ENCODE data around the gene TAF4. TPM values are rescaled to one million over a fixed set of nuclear protein-coding genes. Genes with fewer than 3 reads are reported as not detected.
A peak's percentile ranks its signal among the peaks of the same experiment; 100 is the strongest.

TAF4 gene
- total RNA-seq, 2 donors from 2014 or later, result 25.5 to 39.9 TPM

- peaks cover 14% of the 10 kb centered on the region for H3K36me3 ChIP-seq (ENCODE audit: control insufficient read depth, insufficient read depth, low read length)
- H3K27ac Mint-ChIP-seq, result no peak overlapping the region
- peaks cover 44% of the 10 kb centered on the region for H3K36me3 Mint-ChIP-seq (ENCODE audit: low read depth)
- 84 to 89% methylated on average over 11 to 22 of the region's 22 CpGs for WGBS, 2 experiments (ENCODE audit: insufficient coverage in 1 of 2, insufficient read length in 1 of 2)
- H3K4me1 ChIP-seq (ENCODE audit: control insufficient read depth, insufficient read depth, low read length), result no peaks in the 10 kb centered on the region
- no peak overlapping the region for H3K4me3 ChIP-seq (ENCODE audit: low read length)
- no peaks in the 10 kb centered on the region for H3K27me3 Mint-ChIP-seq (ENCODE audit: insufficient read depth)
- TF ChIP-seq, protein P1, sequence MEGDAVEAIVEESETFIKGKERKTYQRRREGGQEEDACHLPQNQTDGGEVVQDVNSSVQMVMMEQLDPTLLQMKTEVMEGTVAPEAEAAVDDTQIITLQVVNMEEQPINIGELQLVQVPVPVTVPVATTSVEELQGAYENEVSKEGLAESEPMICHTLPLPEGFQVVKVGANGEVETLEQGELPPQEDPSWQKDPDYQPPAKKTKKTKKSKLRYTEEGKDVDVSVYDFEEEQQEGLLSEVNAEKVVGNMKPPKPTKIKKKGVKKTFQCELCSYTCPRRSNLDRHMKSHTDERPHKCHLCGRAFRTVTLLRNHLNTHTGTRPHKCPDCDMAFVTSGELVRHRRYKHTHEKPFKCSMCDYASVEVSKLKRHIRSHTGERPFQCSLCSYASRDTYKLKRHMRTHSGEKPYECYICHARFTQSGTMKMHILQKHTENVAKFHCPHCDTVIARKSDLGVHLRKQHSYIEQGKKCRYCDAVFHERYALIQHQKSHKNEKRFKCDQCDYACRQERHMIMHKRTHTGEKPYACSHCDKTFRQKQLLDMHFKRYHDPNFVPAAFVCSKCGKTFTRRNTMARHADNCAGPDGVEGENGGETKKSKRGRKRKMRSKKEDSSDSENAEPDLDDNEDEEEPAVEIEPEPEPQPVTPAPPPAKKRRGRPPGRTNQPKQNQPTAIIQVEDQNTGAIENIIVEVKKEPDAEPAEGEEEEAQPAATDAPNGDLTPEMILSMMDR (conservative IDR thresholded peaks at IDR 0.05), result peak; percentile 63
- H3K9me3 Mint-ChIP-seq, result no peaks in the 10 kb centered on the region
- no peaks in the 10 kb centered on the region for H3K9me3 ChIP-seq (ENCODE audit: control insufficient read depth, low read length)
- no peaks in the 10 kb centered on the region for H3K4me1 Mint-ChIP-seq
- no peaks in the 10 kb centered on the region for H3K27me3 ChIP-seq (ENCODE audit: control insufficient read depth, insufficient read depth, low read length, poor library complexity, severe bottlenecking)
- no peak overlapping the region for H3K4me3 Mint-ChIP-seq
- no peak overlapping the region for H3K9ac ChIP-seq (ENCODE audit: extremely low read depth, low read length, poor library complexity, severe bottlenecking)
- DNase-seq, result peak; percentile 66
- no peak overlapping the region for H3K27ac ChIP-seq (ENCODE audit: low read depth, low read length)
Measured at GRCh38 chr20:61980647-61981583, 84.8 kb downstream of the TAF4 start.

DNA sequence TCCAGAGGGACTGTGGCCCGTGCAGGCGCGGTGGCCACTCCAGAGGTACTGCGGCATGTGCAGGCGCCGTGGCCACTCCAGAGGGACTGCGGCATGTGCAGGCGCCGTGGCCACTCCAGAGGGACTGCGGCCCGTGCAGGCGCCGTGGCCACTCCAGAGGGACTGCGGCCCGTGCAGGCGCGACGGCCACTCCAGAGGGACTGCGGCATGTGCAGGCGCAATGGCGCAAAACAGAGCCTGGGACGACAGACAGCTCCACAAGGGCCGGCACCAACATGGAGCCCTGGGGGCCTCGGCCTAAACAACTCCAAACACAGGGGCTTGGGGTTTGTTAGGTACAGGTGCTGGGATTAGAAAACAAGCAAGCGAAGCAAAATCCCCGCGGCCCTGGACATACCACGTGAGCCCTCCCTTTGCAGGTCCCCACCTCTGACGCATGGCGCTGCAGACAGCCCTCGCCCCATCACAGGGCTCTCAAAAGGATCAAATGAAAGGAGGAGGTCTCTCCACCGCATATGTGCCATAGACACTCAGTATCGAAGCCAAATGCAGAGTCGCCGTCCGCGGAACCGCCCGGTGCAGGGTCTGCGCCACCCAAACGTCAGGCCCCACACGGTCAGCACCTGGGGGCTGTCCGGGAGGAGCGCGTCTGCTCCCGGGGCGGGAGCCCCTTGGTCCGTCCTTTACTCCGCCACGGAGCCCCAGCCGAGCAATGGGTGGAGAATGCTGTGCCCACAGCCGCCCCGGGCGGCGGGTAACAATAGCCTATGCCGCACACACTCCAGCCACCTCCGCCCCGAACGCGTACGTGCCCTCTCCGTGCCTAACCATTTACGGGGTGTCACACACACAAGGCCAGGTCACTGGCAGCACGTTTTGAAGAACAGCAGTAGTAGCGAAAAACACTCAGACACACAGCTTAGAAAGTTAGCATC, 85.7 kb downstream of the TAF4 start:
- H3K27ac ChIP-seq (ENCODE audit: low read depth, low read length), result no peak overlapping the region
- Mint-ChIP-seq H3K27ac (no peak overlapping the region), H3K4me1 (no peaks in the 10 kb centered on the region), H3K36me3 (ENCODE audit: low read depth) (peaks cover 37% of the 10 kb centered on the region), H3K27me3 (ENCODE audit: insufficient read depth) (no peaks in the 10 kb centered on the region), H3K9me3 (no peaks in the 10 kb centered on the region), H3K4me3 (no peak overlapping the region)
- H3K4me1 ChIP-seq (ENCODE audit: control insufficient read depth, insufficient read depth, low read length), result no peaks in the 10 kb centered on the region
- peaks cover 13% of the 10 kb centered on the region for H3K36me3 ChIP-seq (ENCODE audit: control insufficient read depth, insufficient read depth, low read length)
- DNase-seq, result no peak
- TF ChIP-seq, protein P1 (conservative IDR thresholded peaks at IDR 0.05), result no peak
- H3K27me3 ChIP-seq (ENCODE audit: control insufficient read depth, insufficient read depth, low read length, poor library complexity, severe bottlenecking), result no peaks in the 10 kb centered on the region
- no peak overlapping the region for H3K9ac ChIP-seq (ENCODE audit: extremely low read depth, low read length, poor library complexity, severe bottlenecking)
- H3K9me3 ChIP-seq (ENCODE audit: control insufficient read depth, low read length), result no peaks in the 10 kb centered on the region
- no peak overlapping the region for H3K4me3 ChIP-seq (ENCODE audit: low read length)
- WGBS, 2 experiments (ENCODE audit: insufficient coverage in 1 of 2, insufficient read length in 1 of 2), result 97% methylated on average over 51 to 65 of the region's 65 CpGs

DNA sequence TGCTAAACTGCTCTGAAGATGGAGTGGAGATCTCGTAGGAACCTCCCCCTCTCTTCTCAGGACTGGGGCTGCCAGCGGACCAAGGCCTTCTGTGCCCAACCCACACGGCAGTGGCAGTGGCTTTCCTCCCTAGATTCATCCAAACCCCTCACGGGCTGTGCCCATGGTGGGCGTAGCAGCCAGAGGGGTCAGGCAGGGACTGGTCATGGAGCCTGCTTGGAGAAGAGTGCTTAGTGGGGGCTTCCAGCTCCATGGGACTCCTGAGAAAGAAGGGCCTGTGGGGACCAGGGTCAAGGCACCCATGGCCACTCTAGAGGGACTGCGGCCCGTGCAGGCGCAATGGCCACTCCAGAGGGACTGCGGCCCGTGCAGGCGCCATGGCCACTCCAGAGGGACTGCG, 86.6 kb downstream of the TAF4 start:
- Histone ChIP-seq H3K27ac (ENCODE audit: low read depth, low read length) (no peak overlapping the region), H3K9me3 (ENCODE audit: control insufficient read depth, low read length) (no peaks in the 10 kb centered on the region), H3K4me1 (ENCODE audit: control insufficient read depth, insufficient read depth, low read length) (no peaks in the 10 kb centered on the region), H3K9ac (ENCODE audit: extremely low read depth, low read length, poor library complexity, severe bottlenecking) (no peak overlapping the region), H3K36me3 (ENCODE audit: control insufficient read depth, insufficient read depth, low read length) (peaks cover 19% of the 10 kb centered on the region), H3K4me3 (ENCODE audit: low read length) (no peak overlapping the region), H3K27me3 (ENCODE audit: control insufficient read depth, insufficient read depth, low read length, poor library complexity, severe bottlenecking) (no peaks in the 10 kb centered on the region)
- no peak for DNase-seq
- Mint-ChIP-seq H3K27ac (no peak overlapping the region), H3K36me3 (ENCODE audit: low read depth) (peaks cover 37% of the 10 kb centered on the region), H3K4me1 (no peaks in the 10 kb centered on the region), H3K4me3 (no peak overlapping the region), H3K9me3 (no peaks in the 10 kb centered on the region), H3K27me3 (ENCODE audit: insufficient read depth) (no peaks in the 10 kb centered on the region)
- 97 to 100% methylated on average over 6 to 12 of the region's 12 CpGs for WGBS, 2 experiments (ENCODE audit: insufficient coverage in 1 of 2, insufficient read length in 1 of 2)
- TF ChIP-seq, protein P1 (conservative IDR thresholded peaks at IDR 0.05), result no peak

All from endodermal cell (in vitro differentiated cells).